ENCODE results near the gene IL4R. TPM values are rescaled to one million over a fixed set of nuclear protein-coding genes. Genes with fewer than 3 reads are reported as not detected.
A peak's percentile ranks its signal among the peaks of the same experiment; 100 is the strongest.

Gene IL4R
- total and polyA plus RNA-seq, 4 donors = 15.5 to 61.9 (median 29.9) TPM

DNA sequence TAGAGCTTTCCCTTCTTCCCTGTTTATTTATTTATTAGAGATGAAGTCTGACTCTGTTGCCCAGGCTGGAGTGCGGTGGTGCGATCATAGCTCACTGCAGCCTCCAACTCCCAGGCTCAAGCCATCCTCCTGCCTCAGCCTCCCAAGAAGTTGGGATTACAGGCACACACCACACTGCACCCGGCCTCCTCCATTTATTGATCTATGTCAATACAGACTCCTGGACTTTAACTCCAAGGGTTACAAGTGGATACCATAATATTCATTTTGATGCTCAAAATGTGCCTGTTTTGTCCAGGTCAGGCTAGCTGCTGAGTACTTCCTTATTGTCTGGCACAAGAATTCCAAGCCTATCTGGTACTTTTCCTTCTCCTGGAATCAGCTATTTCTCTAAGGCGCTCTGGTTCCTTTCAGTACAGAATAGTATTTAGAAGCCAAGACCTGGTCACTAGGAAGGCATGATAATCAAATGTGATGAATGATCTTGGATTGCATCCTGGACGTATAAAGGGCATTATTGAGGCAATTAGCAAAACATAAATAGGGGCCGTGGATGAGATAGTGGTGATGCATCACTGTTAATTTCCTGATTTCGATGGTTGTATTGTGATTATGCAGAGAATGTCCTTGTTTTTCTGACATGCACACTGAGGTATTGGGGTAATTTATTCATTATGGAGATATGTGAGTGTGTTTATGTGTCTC, 21.7 kb downstream of the IL4R start (continued):
- TF ChIP-seq GABPA (IDR thresholded peaks at IDR 0.05 in 1 of 2, conservative IDR thresholded peaks at IDR 0.05 in 1 of 2) = no peak
- TF ChIP-seq RXRA (IDR thresholded peaks at IDR 0.05) = peak; percentile 24 to 29
- no peak for TF ChIP-seq JUND (IDR thresholded peaks at IDR 0.05)

DNA sequence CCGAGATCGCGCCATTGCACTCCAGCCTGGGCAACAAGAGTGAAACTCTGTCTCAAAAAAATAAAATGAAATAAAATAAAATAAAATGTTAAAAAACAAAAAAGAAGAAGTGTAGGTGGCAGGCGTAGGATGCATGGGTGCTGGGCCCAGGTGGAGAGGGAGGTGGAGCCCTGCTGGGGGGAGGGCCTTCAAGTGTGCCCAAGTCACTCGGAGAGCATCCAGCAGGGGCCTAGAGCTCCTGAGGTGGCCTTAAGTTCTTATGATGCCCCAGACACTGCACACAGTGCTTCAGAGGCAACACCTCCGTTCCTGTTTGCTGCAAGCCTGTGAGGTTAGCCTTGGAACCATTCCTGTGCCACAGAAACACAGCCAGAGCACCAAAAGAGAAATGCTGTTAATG, 23.2 kb downstream of the IL4R start:
- H3K36me3 ChIP-seq (ENCODE audit: control insufficient read depth in 4 of 4, insufficient read depth in 3 of 4, low read depth in 1 of 4, low read length in 3 of 4) = peaks cover 18 to 75% (median 38%) of the 10 kb centered on the region in 4 donors
- H3K9ac ChIP-seq (ENCODE audit: low read depth in 1 of 2, low read length in 2 of 2) = no peak overlapping the region
- peaks cover 2 to 17% (median 13%) of the 10 kb centered on the region in 4 donors for H3K4me1 ChIP-seq (ENCODE audit: control insufficient read depth in 4 of 4, insufficient read depth in 4 of 4, low read length in 3 of 4)
- DNase-seq (ENCODE audit: low spot score) = no peak
- 95% methylated on average over 6 of the region's 6 CpGs for WGBS
- TF ChIP-seq EGR1 (IDR thresholded peaks at IDR 0.05; ENCODE audit: low read depth in 2 of 2) (no peak), YY1 (IDR thresholded peaks at IDR 0.05) (no peak), RAD21 (IDR thresholded peaks at IDR 0.05) (no peak), SP1 (IDR thresholded peaks at IDR 0.05) (no peak), HNF4A (conservative IDR thresholded peaks at IDR 0.05) (no peak), GABPA (IDR thresholded peaks at IDR 0.05 in 1 of 2, conservative IDR thresholded peaks at IDR 0.05 in 1 of 2) (no peak), NR2F2 (IDR thresholded peaks at IDR 0.05) (no peak)
- TF ChIP-seq, protein P1, sequence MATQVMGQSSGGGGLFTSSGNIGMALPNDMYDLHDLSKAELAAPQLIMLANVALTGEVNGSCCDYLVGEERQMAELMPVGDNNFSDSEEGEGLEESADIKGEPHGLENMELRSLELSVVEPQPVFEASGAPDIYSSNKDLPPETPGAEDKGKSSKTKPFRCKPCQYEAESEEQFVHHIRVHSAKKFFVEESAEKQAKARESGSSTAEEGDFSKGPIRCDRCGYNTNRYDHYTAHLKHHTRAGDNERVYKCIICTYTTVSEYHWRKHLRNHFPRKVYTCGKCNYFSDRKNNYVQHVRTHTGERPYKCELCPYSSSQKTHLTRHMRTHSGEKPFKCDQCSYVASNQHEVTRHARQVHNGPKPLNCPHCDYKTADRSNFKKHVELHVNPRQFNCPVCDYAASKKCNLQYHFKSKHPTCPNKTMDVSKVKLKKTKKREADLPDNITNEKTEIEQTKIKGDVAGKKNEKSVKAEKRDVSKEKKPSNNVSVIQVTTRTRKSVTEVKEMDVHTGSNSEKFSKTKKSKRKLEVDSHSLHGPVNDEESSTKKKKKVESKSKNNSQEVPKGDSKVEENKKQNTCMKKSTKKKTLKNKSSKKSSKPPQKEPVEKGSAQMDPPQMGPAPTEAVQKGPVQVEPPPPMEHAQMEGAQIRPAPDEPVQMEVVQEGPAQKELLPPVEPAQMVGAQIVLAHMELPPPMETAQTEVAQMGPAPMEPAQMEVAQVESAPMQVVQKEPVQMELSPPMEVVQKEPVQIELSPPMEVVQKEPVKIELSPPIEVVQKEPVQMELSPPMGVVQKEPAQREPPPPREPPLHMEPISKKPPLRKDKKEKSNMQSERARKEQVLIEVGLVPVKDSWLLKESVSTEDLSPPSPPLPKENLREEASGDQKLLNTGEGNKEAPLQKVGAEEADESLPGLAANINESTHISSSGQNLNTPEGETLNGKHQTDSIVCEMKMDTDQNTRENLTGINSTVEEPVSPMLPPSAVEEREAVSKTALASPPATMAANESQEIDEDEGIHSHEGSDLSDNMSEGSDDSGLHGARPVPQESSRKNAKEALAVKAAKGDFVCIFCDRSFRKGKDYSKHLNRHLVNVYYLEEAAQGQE (IDR thresholded peaks at IDR 0.05) = no peak
- TF ChIP-seq, protein P2, sequence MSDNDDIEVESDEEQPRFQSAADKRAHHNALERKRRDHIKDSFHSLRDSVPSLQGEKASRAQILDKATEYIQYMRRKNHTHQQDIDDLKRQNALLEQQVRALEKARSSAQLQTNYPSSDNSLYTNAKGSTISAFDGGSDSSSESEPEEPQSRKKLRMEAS (IDR thresholded peaks at IDR 0.05) = no peak
- no peak overlapping the region for H3K27ac ChIP-seq (ENCODE audit: low read depth in 1 of 2, low read length in 2 of 2)
- H3K4me3 ChIP-seq (ENCODE audit: low read depth in 1 of 3, low read length in 3 of 3) = no peak overlapping the region
- no peaks in the 10 kb centered on the region for H3K9me3 ChIP-seq (ENCODE audit: control insufficient read depth in 4 of 4, low read length in 3 of 4)
- H3K27me3 ChIP-seq (ENCODE audit: control insufficient read depth in 4 of 4, insufficient read depth in 4 of 4, low read length in 3 of 4) = no peaks in the 10 kb centered on the region

DNA sequence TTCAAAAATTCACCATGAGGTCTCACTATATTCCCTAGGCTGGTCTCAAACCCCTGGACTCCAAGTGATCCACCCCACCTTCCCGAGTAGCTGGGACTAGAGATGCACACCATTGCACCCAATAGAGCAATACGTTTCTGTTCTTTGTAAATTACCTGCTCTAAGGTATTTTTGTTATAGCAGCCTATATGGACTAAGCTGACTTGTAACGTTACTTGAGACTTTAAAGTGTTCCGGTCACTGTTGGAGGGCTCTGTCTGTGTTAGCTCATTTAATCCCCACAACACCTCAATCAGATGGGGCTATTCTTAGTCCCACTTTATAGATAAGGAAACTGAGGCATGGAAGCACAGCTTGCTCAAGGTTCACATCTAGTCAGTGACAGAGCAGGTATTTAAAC, 25.4 kb downstream of the IL4R start:
- Histone ChIP-seq H3K9me3 (ENCODE audit: control insufficient read depth in 4 of 4, low read length in 3 of 4) (no peaks in the 10 kb centered on the region), H3K9ac (ENCODE audit: low read depth in 1 of 2, low read length in 2 of 2) (no peak overlapping the region), H3K27ac (ENCODE audit: low read depth in 1 of 2, low read length in 2 of 2) (no peak overlapping the region), H3K4me1 (ENCODE audit: control insufficient read depth in 4 of 4, insufficient read depth in 4 of 4, low read length in 3 of 4) (peaks cover 2 to 16% (median 13%) of the 10 kb centered on the region in 4 donors), H3K27me3 (ENCODE audit: control insufficient read depth in 4 of 4, insufficient read depth in 4 of 4, low read length in 3 of 4) (no peaks in the 10 kb centered on the region), H3K4me3 (ENCODE audit: low read depth in 1 of 3, low read length in 3 of 3) (no peak overlapping the region), H3K36me3 (ENCODE audit: control insufficient read depth in 4 of 4, insufficient read depth in 3 of 4, low read depth in 1 of 4, low read length in 3 of 4) (peaks cover 23 to 77% (median 44%) of the 10 kb centered on the region in 4 donors)
- WGBS = 97% methylated on average over 4 of the region's 4 CpGs
- no peak for DNase-seq (ENCODE audit: low spot score)
- TF ChIP-seq EGR1 (IDR thresholded peaks at IDR 0.05; ENCODE audit: low read depth in 2 of 2) = no peak
- TF ChIP-seq TAF1 (conservative IDR thresholded peaks at IDR 0.05) = no peak
- TF ChIP-seq, protein P3, sequence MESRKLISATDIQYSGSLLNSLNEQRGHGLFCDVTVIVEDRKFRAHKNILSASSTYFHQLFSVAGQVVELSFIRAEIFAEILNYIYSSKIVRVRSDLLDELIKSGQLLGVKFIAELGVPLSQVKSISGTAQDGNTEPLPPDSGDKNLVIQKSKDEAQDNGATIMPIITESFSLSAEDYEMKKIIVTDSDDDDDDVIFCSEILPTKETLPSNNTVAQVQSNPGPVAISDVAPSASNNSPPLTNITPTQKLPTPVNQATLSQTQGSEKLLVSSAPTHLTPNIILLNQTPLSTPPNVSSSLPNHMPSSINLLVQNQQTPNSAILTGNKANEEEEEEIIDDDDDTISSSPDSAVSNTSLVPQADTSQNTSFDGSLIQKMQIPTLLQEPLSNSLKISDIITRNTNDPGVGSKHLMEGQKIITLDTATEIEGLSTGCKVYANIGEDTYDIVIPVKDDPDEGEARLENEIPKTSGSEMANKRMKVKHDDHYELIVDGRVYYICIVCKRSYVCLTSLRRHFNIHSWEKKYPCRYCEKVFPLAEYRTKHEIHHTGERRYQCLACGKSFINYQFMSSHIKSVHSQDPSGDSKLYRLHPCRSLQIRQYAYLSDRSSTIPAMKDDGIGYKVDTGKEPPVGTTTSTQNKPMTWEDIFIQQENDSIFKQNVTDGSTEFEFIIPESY (IDR thresholded peaks at IDR 0.05) = no peak
- TF ChIP-seq, protein P1 (IDR thresholded peaks at IDR 0.05) = no peak
- TF ChIP-seq FOXA2 (IDR thresholded peaks at IDR 0.05) = no peak
- no peak for TF ChIP-seq HNF4G (IDR thresholded peaks at IDR 0.05)
- no peak for TF ChIP-seq YY1 (IDR thresholded peaks at IDR 0.05)
- TF ChIP-seq, protein P2 (IDR thresholded peaks at IDR 0.05) = no peak
